Measurements from ENCODE around the gene FOXL3. TPM values are rescaled to one million over a fixed set of nuclear protein-coding genes. Genes with fewer than 3 reads are reported as not detected.

FOXL3 gene
- total RNA-seq, 1 donor from 2014 or later, result not detected

- no peak for DNase-seq (ENCODE audit: low spot score)
Measured at GRCh38 chr7:302054-302992, 12.4 kb downstream of the FOXL3 start.

GRCh38 chr7:303425-303824 is 13.5 kb downstream of the FOXL3 start:
- DNase-seq (ENCODE audit: low spot score), result no peak

GRCh38 chr7:303884-304573 is 14.1 kb downstream of the FOXL3 start:
- no peak for DNase-seq (ENCODE audit: low spot score)

GRCh38 chr7:304574-305409 is 14.8 kb downstream of the FOXL3 start:
- DNase-seq (ENCODE audit: low spot score), result no peak

GRCh38 chr7:305410-306151 is 15.6 kb downstream of the FOXL3 start:
- DNase-seq (ENCODE audit: low spot score), result no peak

GRCh38 chr7:307970-308369 is 18.0 kb downstream of the FOXL3 start:
- DNase-seq (ENCODE audit: low spot score), result no peak

- DNase-seq (ENCODE audit: low spot score), result no peak
Measured at GRCh38 chr7:309586-310228, 19.7 kb downstream of the FOXL3 start.

- no peak for DNase-seq (ENCODE audit: low spot score)
Measured at GRCh38 chr7:311131-311680, 21.2 kb downstream of the FOXL3 start.

- DNase-seq (ENCODE audit: low spot score), result no peak
Measured at GRCh38 chr7:311796-312195, 21.8 kb downstream of the FOXL3 start.

- DNase-seq (ENCODE audit: low spot score), result no peak
Measured at GRCh38 chr7:312424-312823, 22.5 kb downstream of the FOXL3 start.

GRCh38 chr7:314853-315252 is 24.9 kb downstream of the FOXL3 start:
- no peak for DNase-seq (ENCODE audit: low spot score)

GRCh38 chr7:315516-316265 is 25.7 kb downstream of the FOXL3 start:
- DNase-seq (ENCODE audit: low spot score), result no peak

- no peak for DNase-seq (ENCODE audit: low spot score)
Measured at GRCh38 chr7:317643-318405, 27.9 kb downstream of the FOXL3 start.

GRCh38 chr7:318476-318875 is 28.5 kb downstream of the FOXL3 start:
- no peak for DNase-seq (ENCODE audit: low spot score)

GRCh38 chr7:318878-319661 is 29.1 kb downstream of the FOXL3 start:
- DNase-seq (ENCODE audit: low spot score), result no peak

GRCh38 chr7:320297-320696 is 30.3 kb downstream of the FOXL3 start:
- DNase-seq (ENCODE audit: low spot score), result no peak

GRCh38 chr7:322111-322671 is 32.2 kb downstream of the FOXL3 start:
- peak; percentile 25 for DNase-seq (ENCODE audit: low spot score)

- DNase-seq (ENCODE audit: low spot score), result no peak
Measured at GRCh38 chr7:322708-323111, 32.7 kb downstream of the FOXL3 start.
